Coronary artery (tissue), 2 donors: ENCODE data around the gene PLAC1.

Experiments used
- DNase-seq: peaks from one replicate; pipeline ENCODE4 v3.0.0-alpha.2; 2017; ENCODE audit warnings: low spot score
- H3K27ac ChIP-seq, 2 donors: fragments of 200-600 bp; sonication (generic); one replicate each; pipeline ENCODE4 v1.5.1; 2016 to 2019
- H3K4me3 ChIP-seq: fragments of 200-600 bp; sonication (generic); 2 replicates; pipeline ENCODE4 v1.5.1; 2016; ENCODE audit warnings: mild to moderate bottlenecking, moderate library complexity
- CTCF ChIP-seq: fragments of 200-600 bp; sonication (generic); IDR thresholded peaks from one replicate; pipeline ENCODE4 v1.5.1; 2019; ENCODE audit warnings: antibody characterized with exemption

The PLAC1 gene

GRCh38 chrX:134599184-134599914 is 58.9 kb downstream of the PLAC1 start:
- no peak for DNase-seq
- no peak for TF ChIP-seq CTCF
- no peak overlapping the region for H3K27ac ChIP-seq
- H3K4me3 ChIP-seq: no peak overlapping the region

- no peak overlapping the region for H3K27ac ChIP-seq
- no peak for DNase-seq
- H3K4me3 ChIP-seq: no peak overlapping the region
- no peak for TF ChIP-seq CTCF
Observed at GRCh38 chrX:134592303-134592702, 66.0 kb downstream of the PLAC1 start.

- no peak for TF ChIP-seq CTCF
- no peak for DNase-seq
Observed at GRCh38 chrX:134591502-134591901, 66.8 kb downstream of the PLAC1 start.

GRCh38 chrX:134588806-134589205 is 69.5 kb downstream of the PLAC1 start:
- no peak for DNase-seq
- no peak for TF ChIP-seq CTCF
- Histone ChIP-seq H3K27ac (no peak overlapping the region), H3K4me3 (no peak overlapping the region)

More at GRCh38 chrX:134591502-134591901, 66.8 kb downstream of the PLAC1 start:
- H3K4me3 ChIP-seq: no peak overlapping the region
- H3K27ac ChIP-seq: no peak overlapping the region

- Histone ChIP-seq H3K27ac (no peak overlapping the region), H3K4me3 (no peak overlapping the region)
- no peak for DNase-seq
- no peak for TF ChIP-seq CTCF
Observed at GRCh38 chrX:134580907-134581306, 77.4 kb downstream of the PLAC1 start.

GRCh38 chrX:134573683-134574035 is 84.6 kb downstream of the PLAC1 start:
- TF ChIP-seq CTCF: no peak
- Histone ChIP-seq H3K4me3 (no peak overlapping the region), H3K27ac (no peak overlapping the region)
- no peak for DNase-seq
